HCT116 (cell line): Measurements from ENCODE around the gene FOXO3.

ENCODE experiments used
- CTCF ChIP-seq, 3 experiments: fragments of 200-600 bp in 1 of 3; sonication (generic) in 1 of 3; IDR thresholded peaks in 2 of 3; conservative IDR thresholded peaks in 1 of 3; 2 replicates each; pipeline ENCODE4 v1.5.1; 2012 to 2017; ENCODE audit warnings: low read depth in 2 of 3, low read length in 2 of 3, antibody characterized with exemption in 1 of 3, borderline replicate concordance in 1 of 3, control low read depth in 1 of 3, mild to moderate bottlenecking in 1 of 3, mixed read lengths in 1 of 3, mixed run types in 1 of 3, moderate library complexity in 1 of 3; ENCODE audit not compliant: insufficient read depth in 1 of 3
- JUND ChIP-seq: IDR thresholded peaks from 2 replicates; pipeline ENCODE4 v1.6.1; 2012

GRCh38 chr6:108694816-108695215, 134.1 kb downstream of the FOXO3 start:
- TF ChIP-seq CTCF (IDR thresholded peaks at IDR 0.05 in 2 of 3, conservative IDR thresholded peaks at IDR 0.05 in 1 of 3; ENCODE audit: borderline replicate concordance in 1 of 3, insufficient read depth in 1 of 3, low read depth in 2 of 3, low read length in 2 of 3) (no peak), JUND (no peak)
